Adrenal gland (tissue), 12 donors: Measurements from ENCODE around the gene SPATA6. TPM values are rescaled to one million over a fixed set of nuclear protein-coding genes. Genes with fewer than 3 reads are reported as not detected.

Experiments used
- DNase-seq, 7 donors: peaks; one replicate each; pipeline ENCODE4 v3.0.0-alpha.2; 2019 to 2020
- H3K27ac ChIP-seq, 5 donors: fragments of 200-600 bp; sonication (generic) in 4 of 5; 1 replicate in 3 of 5; 2 replicates in 2 of 5; pipeline versions ENCODE4 v1.5.1 to v1.8.0; 2016 to 2020; ENCODE audit warnings: mild to moderate bottlenecking in 1 of 5
- H3K27me3 ChIP-seq: fragments of 200-600 bp; 2 replicates; pipeline ENCODE4 v1.8.0; 2021
- H3K36me3 ChIP-seq, 2 donors: fragments of 200-600 bp; replicated peaks in 1 of 2; 1 replicate in 1 of 2; 2 replicates in 1 of 2; pipeline versions ENCODE4 v1.5.1 to v1.8.0; 2018 to 2022
- H3K4me1 ChIP-seq, 2 donors: fragments of 200-600 bp; replicated peaks in 1 of 2; 1 replicate in 1 of 2; 2 replicates in 1 of 2; pipeline versions ENCODE4 v1.5.1 to v1.8.0; 2018 to 2021
- H3K4me3 ChIP-seq, 4 donors: fragments of 200-600 bp; sonication (generic) in 3 of 4; one replicate each; pipeline ENCODE4 v1.5.1; 2016 to 2018
- H3K9me3 ChIP-seq, 3 donors: fragments of 200-600 bp; sonication (generic) in 1 of 3; replicated peaks in 1 of 3; 1 replicate in 2 of 3; 2 replicates in 1 of 3; pipeline versions ENCODE4 v1.5.1 to v1.8.0; 2016 to 2021
- CTCF ChIP-seq, 6 experiments: fragments of 450-650 bp in 4 of 6; fragments of 200-600 bp in 2 of 6; sonication (generic) in 1 of 6; IDR thresholded peaks; 1 replicate in 5 of 6; 2 replicates in 1 of 6; pipeline versions ENCODE4 v1.5.1 to v1.8.0; 2016 to 2021; ENCODE audit warnings: antibody characterized with exemption in 6 of 6, mild to moderate bottlenecking in 2 of 6, moderate library complexity in 1 of 6
- POLR2A ChIP-seq, 2 donors: fragments of 450-650 bp; IDR thresholded peaks; one replicate each; pipeline ENCODE4 v1.6.1; 2017; ENCODE audit warnings: antibody characterized with exemption in 2 of 2, mild to moderate bottlenecking in 2 of 2, moderate library complexity in 1 of 2
- WGBS, 4 donors: extraction: QIAGEN DNeasy Blood & Tissue Kit in 2 of 4; methylation state at CpG; one replicate each; pipeline versions ENCODE4 v1.1.5 to v1.1.7; 2013 to 2017; 5-methylcytosine and 5-hydroxymethylcytosine counted together
- intact Hi-C, 2 donors: fragments of 100-400 bp; cut with DNase I; formaldehyde crosslinking; loops; one replicate each; pipeline versions ENCODE4 v1.14.1 to v1.15.0; 2022 to 2023
- polyA plus RNA-seq, 3 donors: library from polyadenylated mRNA; stranded (reverse); fragments of 200-250 nt in 2 of 3; fragments of 350-450 nt in 1 of 3; fragmentation: Illumina TruSeq in 1 of 3; extraction: RNeasy Lipid Tissue Mini Kit (QIAGEN cat#74804) in 1 of 3; gene quantifications; one replicate each; pipeline ENCODE4 v1.2.3, GENCODE V29; 2013 to 2014
- total RNA-seq, 9 donors: library from RNA; depleted of rRNA in 4 of 9; stranded (reverse); fragments of >200 nt in 4 of 9; fragments of 120-200 nt in 1 of 9; fragmentation: NEBNext Ultra II Directional in 1 of 9; extraction: Animal tissue kit (Norgen Biotek cat#: 25700) in 1 of 9; gene quantifications; one replicate each; pipeline versions ENCODE4 v1.1.0 to v1.2.4, GENCODE V29; 2013 to 2023
- donor health status: healthy with polysubstance abuse.
- donor health status: Bipolar disorder and iron deficiency.
- donor health status: DM: yes; HTN: yes; CAD: no.
- donor health status: DM: no; HTN: no; CAD: no.
- donor health status: DM: no; HTN: no; CAD: no.
- donor health status: DM: yes; HTN: yes; CAD: no.

The SPATA6 gene
- total and polyA plus RNA-seq, 12 donors, result 7.3 to 54.3 (median 20.5) TPM

- TF ChIP-seq POLR2A (IDR thresholded peaks at IDR 0.05) (no peak), CTCF (IDR thresholded peaks at IDR 0.05) (no peak)
- intact Hi-C loops, result no loop called here
- Histone ChIP-seq H3K27ac (no peak overlapping the region), H3K4me3 (no peak overlapping the region), H3K36me3 (no peaks in the 10 kb centered on the region), H3K4me1 (no peaks in the 10 kb centered on the region), H3K27me3 (no peaks in the 10 kb centered on the region), H3K9me3 (no peaks in the 10 kb centered on the region)
- no peak for DNase-seq
- 93 to 99% (median 96%) methylated on average over 2 of the region's 2 CpGs for WGBS, 4 donors
Measured at GRCh38 chr1:48371598-48371997, 100.4 kb downstream of the SPATA6 start.

GRCh38 chr1:48362901-48363300 is 109.1 kb downstream of the SPATA6 start:
- Histone ChIP-seq H3K36me3 (no peaks in the 10 kb centered on the region), H3K4me1 (no peaks in the 10 kb centered on the region), H3K9me3 (no peaks in the 10 kb centered on the region), H3K27me3 (no peaks in the 10 kb centered on the region), H3K27ac (no peak overlapping the region), H3K4me3 (no peak overlapping the region)
- 88 to 91% (median 89%) methylated on average over 7 of the region's 7 CpGs for WGBS, 4 donors
- intact Hi-C loops, result no loop called here
- no peak for DNase-seq
- no peak for TF ChIP-seq POLR2A (IDR thresholded peaks at IDR 0.05)
- TF ChIP-seq CTCF (IDR thresholded peaks at IDR 0.05), result no peak

- TF ChIP-seq CTCF (IDR thresholded peaks at IDR 0.05), result peak in 5 of 6 experiments; percentile 14 to 40 (median 36)
- no peak for TF ChIP-seq POLR2A (IDR thresholded peaks at IDR 0.05)
- intact Hi-C loops, result loop anchor here in 1 of 2 donors (10.0 kb wide), 1 partner anchor 148 kb away; no protein-coding TSS in a partner anchor
- no peak overlapping the region for H3K4me3 ChIP-seq
- no peak overlapping the region for H3K27ac ChIP-seq
- no peaks in the 10 kb centered on the region for H3K9me3 ChIP-seq
- DNase-seq, result no peak
- H3K4me1 ChIP-seq, result no peaks in the 10 kb centered on the region
- H3K36me3 ChIP-seq, result no peaks in the 10 kb centered on the region
- H3K27me3 ChIP-seq, result no peaks in the 10 kb centered on the region
Measured at GRCh38 chr1:48356901-48357300, 115.1 kb downstream of the SPATA6 start.

GRCh38 chr1:48344373-48344772 is 127.6 kb downstream of the SPATA6 start:
- Histone ChIP-seq H3K4me3 (no peak overlapping the region), H3K27ac (no peak overlapping the region), H3K27me3 (no peaks in the 10 kb centered on the region), H3K4me1 (no peaks in the 10 kb centered on the region), H3K36me3 (no peaks in the 10 kb centered on the region), H3K9me3 (peaks cover 0 to 14% (median 9%) of the 10 kb centered on the region in 3 donors)
- 90 to 97% (median 97%) methylated on average over 4 of the region's 4 CpGs for WGBS, 4 donors
- no peak for DNase-seq
- TF ChIP-seq CTCF (IDR thresholded peaks at IDR 0.05) (no peak), POLR2A (IDR thresholded peaks at IDR 0.05) (no peak)
- intact Hi-C loops, result no loop called here
